H1 (cell line): ENCODE measurements around the gene PSME2. TPM values are rescaled to one million over a fixed set of nuclear protein-coding genes. Genes with fewer than 3 reads are reported as not detected.

Experiments
- ASH2L ChIP-seq: fragments of 200-600, 300-600 bp; sonication (generic); IDR thresholded peaks from one replicate; pipeline ENCODE4 v1.7.1; 2017; ENCODE audit warnings: low read length
- FOSL1 ChIP-seq: IDR thresholded peaks from 2 replicates; pipeline ENCODE4 v1.6.1; 2011; ENCODE audit warnings: mild to moderate bottlenecking, low read depth, low read length, moderate library complexity; ENCODE audit not compliant: insufficient read depth
- GTF2F1 ChIP-seq: IDR thresholded peaks from 2 replicates; pipeline ENCODE4 v1.6.1; 2012; ENCODE audit warnings: low read depth, low read length, improper control_type of control experiment, borderline replicate concordance
- ZNF274 ChIP-seq: IDR thresholded peaks from 2 replicates; pipeline ENCODE4 v1.7.0; 2012; ENCODE audit warnings: low read length, borderline replicate concordance; ENCODE audit errors: extremely low read depth
- polyA plus RNA-seq, 7 experiments: library from polyadenylated mRNA; depleted of rRNA in 3 of 7; stranded (reverse) in 5 of 7; unstranded in 2 of 7; fragments of >200 nt in 5 of 7; fragments of 200-250 nt in 2 of 7; gene quantifications; 1 replicate in 5 of 7; 2 replicates in 1 of 7; 4 replicates in 1 of 7; pipeline versions ENCODE4 v1.2.1 to v1.2.3, GENCODE V29; 2011 to 2013; ENCODE audit warnings: missing spikeins in 2 of 7, mixed read lengths in 2 of 7
- total RNA-seq: library from RNA; stranded (reverse); fragmentation: NEBNext Ultra II Directional; extraction: Animal tissue kit (Norgen Biotek cat#: 25700); gene quantifications from 2 replicates; pipeline ENCODE4 v1.2.1, GENCODE V29; 2021

Gene PSME2
- total and polyA plus RNA-seq, 2 of the 8 experiments (the other 6 are each of a cell fraction or from before 2014, with no cell fraction given), result 71.8 to 111 TPM

GRCh38 chr14:24127673-24128072 is 18.7 kb downstream of the PSME2 start (continued):
- no peak for TF ChIP-seq ASH2L
- TF ChIP-seq GTF2F1, result no peak
- no peak for TF ChIP-seq ZNF274
- TF ChIP-seq FOSL1, result no peak
